Stimulated activated CD8-positive, alpha-beta memory T cell treated with anti-CD3 and anti-CD28 coated beads, Interleukin-15, amount 100 ng/mL, for 4 hours (primary cell): ENCODE results near the gene SRL.
"Not testable (repeated sequence)": the region's sequence is repeated elsewhere in the genome, so short reads cannot be mapped to it uniquely, and the experiment has no call there.

Source experiments
- DNase-seq, 2 donors: peaks; one replicate each; pipeline ENCODE4 v3.0.0-alpha.2; 2020; ENCODE audit warnings: low read depth in 2 of 2

The SRL gene

DNA sequence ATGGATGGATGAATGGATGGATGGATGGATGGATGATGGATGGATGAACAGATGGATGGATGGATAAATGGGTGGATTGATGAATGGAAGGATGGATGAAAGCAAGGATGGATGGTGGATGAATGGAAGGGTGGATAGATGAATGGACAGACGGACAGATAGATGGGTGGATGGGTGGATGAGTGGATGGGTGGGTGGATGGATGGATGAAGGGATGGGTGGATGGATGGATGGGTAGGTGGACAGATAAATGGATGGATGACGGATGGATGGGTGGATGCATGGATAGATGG lies 14.9 kb downstream of the SRL start:
- DNase-seq, result no peak

DNA sequence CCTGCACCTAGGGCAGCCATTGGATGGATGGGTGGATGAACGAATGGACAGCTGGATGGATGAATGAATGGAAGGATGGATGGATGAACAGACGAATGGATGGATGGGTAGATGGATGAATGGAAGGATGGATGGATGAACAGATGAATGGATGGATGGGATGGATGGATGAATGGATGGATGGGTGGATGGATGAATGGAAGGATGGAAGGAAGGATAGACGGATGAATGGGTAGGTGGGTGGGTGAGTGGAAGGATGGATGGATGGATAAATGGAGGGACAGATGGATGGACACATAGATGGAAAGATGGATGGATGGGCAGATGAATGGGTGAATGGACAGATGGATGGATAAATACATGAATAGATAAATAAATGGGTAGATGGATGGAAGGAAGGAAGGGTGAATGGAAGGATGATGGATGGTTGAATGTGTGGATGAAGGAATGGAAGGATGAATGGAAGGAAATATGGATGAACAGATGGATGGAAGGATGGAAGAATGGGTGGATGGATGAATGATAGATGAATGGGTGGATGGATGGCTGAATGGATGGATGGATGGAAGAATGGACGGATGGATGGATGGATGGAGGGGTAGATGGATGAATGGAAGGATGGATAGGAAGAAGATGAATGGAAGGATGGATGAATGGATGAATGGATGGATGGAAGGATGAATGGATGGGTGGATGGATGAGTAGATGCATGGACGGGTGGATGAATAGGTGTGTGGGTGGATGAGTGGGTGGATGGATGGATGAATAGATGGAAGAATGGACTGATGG lies 15.4 kb downstream of the SRL start:
- no peak for DNase-seq

DNA sequence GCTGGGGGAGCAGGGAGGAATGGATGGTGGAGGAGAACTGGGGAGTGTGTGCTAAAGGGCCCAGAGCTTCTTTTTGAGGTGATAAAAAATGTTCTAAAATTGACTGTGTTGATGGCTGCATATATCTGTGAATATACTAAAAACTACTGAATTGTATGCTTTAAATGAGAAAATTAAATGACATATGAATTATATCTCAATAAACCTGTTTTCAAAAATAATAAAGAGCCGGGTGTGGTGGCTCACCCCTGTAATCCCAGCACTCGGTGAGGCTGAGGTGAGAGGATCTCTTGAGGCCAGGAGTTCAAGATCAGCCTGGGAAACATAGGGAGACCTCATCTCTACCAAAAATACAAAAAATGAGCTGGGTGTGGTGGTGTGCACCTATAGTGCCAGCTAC lies 16.8 kb downstream of the SRL start:
- DNase-seq, result no peak

DNA sequence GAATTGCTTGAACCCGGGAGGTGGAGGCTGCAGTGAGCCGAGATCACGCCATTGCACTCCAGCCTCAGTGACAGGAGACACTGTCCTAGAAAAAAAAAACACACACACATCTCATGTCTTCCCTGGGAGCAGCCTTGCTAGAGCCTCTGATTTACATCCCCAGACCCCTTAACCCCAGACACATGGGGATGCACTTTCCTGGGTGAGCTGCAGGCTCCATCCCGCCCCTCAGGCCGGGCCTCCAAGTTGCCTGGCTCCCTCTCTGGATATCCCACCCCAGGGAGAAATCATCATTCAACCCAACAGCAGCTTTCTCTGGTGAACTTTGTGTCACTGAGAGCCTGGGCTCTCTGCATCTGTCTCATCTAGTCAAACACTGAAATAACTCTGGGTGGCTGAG lies 21.5 kb downstream of the SRL start:
- DNase-seq, result no peak

DNA sequence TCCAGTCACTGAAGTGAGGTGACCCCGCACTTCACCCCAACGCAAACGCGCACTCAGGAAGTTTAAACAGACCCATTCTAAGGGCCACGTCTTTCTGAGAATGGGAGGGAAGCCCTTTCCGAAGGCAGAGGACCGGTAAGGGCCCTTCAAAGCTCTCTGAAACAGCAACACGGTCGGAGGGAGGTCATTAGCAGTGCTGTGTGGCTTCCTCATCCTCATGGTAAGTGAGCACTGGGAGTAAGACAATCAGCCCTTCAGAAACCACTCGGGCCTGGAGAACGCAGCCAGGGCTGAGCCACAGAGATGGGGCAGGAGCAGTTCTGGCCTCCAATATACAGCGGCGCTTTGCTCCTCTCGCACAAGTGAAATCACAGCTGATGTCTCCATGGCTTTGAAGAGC lies 23.7 kb downstream of the SRL start:
- DNase-seq, result no peak

DNA sequence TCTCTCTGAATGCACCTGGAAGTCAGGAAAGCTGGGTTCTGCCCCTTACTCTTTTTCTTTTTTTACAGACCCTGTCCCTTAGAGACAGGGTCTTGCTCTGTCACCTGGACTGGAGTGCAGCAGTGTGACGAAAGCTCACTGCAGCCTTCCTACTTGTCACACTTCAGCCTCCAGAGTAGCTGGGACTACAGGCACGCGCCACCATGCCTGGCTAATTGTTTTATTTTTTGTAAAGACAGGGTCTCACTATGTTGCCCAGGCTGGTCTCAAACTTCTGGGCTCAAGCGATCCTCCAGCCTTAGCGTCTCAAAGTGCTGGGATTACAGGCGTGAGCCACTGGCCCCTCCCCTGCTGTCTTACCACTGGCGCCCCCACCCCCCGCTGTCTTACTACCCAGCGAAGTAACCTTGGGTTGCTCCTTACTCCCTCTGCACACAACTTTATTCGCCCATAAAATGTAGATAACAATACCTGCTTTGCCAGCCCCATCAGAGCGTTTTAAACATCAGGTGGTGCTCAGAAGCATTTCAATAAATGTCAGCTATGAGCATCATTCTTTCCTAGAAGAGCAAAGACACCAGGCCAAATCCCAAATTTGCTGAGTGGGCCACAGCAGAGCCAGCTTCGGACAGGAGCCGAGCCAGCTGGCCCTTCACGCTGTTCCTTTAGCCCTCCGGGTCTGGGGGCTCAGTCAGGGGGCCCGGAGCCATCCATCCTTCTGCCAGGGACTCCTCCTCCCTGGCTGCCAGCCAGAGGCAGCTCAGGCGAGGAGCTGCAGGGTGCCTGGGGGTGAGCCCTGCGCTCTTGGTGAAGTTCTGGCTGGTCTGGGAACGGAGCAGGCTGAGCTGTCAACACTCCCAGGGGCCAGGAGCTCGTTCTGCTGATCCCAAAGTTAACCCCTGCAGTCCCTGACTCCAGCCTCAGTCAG lies 24.4 kb downstream of the SRL start:
- no peak for DNase-seq

DNA sequence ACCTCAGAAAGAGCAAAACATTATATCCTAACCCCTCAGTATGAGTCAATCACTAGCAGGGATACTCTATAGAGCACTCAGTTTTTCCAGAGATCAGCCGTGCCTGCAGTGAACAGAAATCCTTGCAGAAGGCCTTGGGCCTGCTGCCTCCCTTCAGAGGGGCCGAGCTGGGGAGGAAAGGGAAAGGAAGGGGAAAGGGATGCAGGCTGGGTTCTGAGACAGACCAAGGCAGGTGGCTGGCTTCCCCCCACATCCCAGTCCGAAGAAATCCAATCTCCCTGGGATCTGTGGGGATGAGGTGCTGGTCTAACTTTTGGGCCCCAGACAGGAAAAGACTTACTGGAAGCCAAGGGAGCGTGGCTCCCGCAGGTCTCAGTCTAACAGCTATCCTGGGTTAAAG lies 25.3 kb downstream of the SRL start:
- DNase-seq, result no peak

DNA sequence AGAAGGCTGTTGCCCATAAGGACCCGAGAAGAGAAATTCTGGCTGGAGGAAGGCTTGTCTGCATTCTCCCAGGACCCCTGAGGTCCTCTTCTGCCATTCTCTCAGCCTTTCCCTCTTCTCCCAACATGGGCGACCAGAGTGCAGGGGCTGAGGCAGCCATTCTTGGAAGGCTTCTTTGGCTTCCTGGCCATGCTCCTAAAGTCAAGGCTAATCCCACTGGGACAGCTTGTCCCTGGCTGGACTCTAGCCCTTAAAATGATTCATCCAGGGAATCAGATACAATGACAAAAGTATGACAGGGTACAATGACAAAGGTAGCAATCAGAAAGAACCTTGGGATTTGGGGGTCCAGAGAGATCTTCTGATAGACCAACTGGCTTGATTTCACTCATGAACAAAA lies 26.8 kb downstream of the SRL start:
- no peak for DNase-seq

DNA sequence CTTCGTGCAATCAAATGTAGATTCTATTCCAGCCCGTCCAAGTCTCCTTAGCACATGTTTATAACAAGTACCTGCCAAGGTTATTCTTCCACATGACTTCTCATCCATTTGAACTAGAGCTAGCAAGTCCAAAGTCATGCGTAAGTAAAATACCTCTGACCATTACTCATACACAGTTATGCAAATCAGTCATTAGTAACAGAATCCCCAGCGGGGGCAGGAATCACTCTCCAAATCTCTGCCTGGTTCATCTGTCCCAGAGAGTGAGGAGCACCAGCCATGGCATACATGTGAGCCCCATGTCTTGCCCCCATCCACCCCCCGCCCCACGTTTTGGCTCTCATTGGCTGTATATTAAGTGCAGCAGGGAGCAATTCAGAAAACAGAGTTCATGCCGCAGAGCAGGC lies 27.7 kb downstream of the SRL start:
- no peak for DNase-seq

DNA sequence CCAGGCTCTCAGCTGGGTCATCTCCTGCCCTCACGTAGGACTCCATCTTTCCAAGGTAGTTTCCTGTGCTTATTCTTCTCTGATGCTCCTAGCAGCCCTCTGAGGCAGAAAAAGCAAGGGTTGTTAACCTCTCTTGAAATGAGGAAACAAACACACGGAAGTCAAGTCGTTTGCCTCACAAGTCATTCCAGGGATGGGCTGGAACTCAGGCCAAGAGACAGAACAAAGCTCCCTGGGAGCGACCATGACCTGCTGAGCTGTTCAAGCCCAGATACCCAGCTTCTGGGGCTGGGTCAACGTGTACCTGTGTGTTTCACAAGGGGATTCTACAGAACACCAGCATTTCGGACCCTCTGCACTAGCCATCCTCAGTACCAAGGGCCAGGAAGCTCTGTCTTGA lies 28.1 kb downstream of the SRL start:
- DNase-seq, result no peak

DNA sequence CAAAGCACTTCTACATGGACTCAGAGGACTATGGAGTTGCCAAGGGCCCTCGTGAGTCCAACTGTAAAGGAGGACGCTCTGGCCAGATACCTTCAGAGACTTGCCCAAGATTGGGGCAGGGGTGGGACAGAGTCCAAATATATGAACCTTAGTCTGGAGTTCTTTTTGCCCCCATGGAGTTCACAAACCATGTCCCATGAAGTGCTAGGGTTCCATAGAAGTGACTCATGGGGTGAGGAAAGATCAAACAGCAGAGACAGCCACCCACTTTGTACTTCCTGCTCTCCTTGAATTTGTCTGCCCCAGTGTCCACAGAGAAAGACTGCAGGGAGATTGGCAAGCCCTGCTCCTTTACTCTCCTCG lies 29.0 kb downstream of the SRL start:
- no peak for DNase-seq

DNA sequence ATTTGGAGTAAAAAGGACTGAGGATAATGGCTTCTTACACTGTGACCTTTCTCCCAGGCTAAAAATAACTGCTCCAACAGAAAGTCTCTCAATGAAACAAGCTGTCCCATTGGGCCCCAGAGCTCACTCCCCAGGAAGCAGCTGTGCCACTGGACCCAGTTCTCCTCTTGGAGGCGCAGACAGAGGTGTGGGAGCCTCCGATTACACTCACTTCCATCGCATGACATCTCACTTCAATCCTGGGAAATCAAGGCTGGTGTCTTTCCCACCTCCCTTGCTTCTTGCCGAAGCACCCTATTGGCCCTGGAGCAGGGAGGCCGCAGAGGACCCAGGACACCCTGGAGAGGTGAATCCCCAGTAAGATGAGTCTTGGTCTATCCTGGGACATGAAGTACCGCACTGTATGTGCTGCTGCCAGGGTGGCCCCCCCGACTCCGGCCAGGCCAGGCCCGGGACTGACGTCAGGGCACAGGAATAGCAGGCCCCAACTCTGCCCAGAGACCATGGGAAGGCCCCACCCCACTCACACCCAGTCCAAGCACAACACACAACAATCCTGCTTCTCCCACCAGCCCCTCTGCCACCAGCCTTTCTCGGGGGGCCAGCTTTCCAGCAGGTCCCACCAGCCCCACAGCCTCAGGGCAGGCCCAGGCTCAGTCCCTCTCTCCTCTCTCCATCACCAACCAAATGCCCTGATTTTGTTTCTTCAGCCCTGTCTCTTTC lies 29.5 kb downstream of the SRL start:
- no peak for DNase-seq

DNA sequence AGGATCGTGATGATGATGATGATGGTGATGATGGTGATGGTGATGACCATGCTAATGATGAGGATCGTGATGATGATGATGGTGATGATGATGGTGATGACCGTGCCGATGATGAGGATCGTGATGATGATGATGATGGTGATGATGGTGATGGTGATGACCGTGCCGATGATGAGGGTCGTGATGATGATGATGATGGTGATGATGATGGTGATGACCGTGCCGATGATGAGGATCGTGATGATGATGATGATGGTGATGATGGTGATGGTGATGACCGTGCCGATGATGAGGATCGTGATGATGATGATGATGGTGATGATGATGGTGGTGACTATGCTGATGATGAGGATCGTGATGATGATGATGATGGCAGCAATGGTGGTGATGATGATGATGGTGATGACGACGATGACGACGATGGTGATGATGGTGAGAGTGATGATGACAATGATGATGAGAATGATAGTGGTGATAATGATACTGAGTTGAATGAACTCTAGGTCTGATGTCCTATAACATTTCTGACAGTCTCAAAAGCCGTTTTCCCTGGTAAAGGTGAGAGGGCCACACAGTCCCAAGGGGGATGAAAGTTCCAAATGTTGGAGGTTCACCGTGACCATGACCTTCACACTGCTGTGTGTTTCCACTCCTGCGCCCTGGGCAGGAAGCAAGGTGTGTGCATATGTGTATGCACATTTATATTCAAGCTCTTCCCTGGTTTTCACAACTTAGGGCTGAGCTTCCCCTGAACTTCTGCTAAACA lies 30.3 kb downstream of the SRL start:
- DNase-seq, result not testable (repeated sequence)

DNA sequence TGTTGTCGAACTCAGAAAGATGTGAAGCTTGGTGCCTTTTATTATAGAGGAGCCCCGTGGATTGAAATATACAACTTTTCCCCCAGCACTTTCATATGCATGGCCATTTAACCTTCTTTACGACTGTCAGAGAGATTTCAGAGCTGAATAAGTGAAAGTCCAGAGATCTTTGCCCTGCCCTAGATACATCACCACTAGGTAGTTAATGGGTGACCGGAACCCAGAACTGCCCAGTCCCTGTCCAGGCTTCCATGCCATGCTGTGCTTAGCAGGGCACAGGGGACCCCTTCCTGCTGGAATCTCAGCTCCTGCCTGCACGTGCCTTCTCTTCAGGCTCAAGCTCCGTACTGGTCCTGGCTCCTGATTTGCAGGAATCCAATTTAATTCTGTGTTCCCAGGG lies 32.2 kb downstream of the SRL start:
- no peak for DNase-seq

DNA sequence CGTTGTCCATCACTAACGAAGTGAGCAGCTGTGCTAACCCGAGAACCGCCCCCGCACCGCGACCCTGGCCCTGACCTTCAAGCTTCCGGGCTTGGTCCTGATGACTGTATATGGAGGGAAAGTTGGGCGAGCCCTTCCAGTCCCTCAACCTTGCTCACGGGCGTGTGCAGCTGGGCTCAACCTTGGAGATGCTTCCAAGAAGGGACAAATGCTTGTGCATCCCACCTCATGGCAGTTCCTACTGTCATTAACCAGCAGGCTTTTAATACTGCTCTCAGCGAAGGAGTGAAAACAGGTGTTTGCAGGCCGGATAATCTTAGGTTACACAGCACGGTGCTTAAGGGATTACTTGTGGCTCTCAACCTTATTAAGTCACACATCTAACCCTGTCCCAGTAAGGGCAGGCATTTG lies 33.5 kb downstream of the SRL start:
- DNase-seq, result no peak

DNA sequence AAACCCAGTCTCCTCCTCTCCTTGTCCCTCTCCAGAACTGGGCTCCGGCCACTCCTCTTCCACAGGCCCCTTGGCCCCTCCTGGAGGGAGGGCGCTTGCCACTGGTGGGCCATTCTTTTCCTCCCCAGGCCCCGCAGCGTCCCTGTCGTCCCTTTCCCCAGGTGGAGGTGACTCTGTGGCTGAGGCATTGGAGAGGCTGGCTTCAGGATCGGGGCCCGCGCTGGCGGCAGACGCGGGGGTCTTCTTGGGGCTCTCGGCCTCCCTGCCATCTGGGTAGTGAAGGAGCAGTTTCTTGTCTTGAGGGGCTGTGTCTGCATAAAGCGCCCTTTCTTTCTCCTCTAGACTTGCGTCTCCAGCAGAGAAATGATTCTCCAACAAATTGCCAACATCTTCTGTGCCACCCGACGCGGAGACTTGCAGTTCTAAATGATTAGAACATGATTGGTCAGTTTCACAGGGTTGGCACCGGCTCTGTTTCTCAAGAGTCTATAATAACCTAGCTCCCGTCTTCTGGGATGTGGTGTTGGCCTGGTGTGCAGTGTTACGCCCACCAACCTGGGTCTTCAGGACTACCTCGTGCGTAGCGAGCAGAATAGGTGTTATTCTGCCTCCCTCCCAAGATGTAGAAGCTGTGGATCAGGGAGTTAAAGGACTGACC lies 34.1 kb downstream of the SRL start:
- no peak for DNase-seq

DNA sequence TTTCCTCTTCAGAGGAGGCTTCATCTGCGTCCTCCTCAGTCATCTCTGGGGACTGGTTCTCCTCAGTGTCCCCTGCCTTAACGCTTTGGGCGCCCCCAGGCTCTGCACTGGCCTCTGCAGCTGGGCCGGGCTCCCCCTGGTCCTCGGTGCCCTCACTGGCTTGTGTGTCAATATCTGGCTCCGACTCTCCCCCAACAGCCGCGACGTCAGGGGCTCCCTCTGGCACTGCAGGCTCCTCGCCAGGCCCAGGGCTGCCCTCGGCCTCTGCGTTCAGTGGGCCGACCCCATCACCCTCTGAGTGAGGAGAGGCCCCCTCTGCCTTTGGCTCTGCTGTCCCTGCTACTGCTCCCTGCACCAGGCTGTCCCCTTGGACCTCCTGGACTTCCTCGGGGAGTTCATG lies 34.7 kb downstream of the SRL start:
- no peak for DNase-seq

DNA sequence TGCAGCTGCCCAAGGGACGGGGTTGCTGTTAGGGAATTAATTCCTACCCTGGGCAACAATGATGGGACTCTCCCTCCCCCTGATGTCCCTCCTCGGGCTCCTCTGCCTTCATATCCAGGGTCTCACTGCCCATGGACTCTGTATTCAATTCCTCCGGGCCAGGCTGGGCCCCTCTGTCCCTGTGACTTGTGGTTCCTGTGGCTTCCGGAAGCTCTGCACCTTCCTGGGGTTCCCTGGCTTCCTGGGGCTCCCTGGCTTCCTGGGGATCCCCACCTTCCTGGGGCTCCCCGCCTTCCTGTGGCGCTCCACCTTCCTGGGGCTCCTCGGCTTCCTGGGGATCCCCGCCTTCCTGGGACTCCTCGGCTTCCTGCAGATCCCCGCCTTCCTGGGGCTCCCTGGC lies 35.2 kb downstream of the SRL start:
- DNase-seq, result no peak

DNA sequence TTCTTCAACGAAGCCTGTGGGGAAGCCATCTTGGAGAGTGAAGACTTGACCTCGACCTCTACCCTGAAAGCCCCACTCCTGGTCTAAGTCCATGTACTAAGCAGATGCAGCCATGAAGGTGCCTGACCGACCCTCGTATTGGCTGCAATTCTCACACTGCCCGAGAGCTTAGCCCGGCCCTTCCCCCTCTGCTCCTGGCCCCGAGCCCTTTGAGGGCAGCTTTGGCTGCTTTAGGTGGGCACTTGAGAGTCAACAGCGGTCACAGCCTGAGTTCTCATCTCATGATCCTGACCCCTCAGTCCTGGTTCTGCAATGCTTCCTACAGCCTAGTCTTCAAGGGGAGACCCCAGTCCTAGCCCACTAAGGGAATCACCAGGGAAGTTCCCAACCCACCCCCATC lies 35.9 kb downstream of the SRL start:
- no peak for DNase-seq

DNA sequence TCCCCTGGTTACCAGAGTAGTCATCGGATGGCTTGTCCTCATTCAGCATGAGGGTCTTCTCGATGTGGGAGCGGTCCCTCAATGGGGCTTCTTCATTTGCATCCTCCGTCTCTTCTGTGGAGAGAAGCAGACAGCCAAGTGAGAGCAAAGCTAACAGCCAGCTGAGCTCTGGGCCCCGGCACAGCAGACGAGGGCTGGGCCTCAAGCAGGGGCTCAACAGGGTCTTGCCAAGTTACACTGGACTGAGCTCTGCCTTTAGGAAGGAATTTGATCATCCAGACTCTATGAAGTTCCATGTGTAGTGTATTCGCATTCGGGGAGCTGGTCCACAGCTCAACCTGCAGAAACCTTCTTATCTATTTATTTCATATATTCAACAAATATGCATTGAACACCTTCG lies 37.4 kb downstream of the SRL start:
- DNase-seq, result no peak

DNA sequence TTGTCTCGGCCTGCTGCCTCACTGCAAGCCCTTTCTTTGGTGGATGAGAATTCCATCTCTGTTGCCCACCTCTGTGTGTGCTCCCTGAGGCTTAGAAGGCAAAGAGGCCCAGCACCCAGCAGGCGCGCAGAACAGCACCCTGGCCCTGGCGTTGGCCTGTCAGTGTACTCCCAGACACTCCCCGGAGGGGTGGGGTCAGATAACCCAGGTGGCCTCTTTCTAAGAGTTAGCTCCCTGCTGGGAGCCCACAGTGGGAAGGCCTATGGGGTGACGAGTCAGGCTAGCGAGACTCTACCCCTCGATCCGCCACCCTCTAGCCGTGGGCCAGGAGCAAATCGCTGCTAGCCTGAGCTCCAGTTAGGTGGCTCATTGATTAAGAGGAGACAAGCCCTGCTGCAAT lies 38.1 kb downstream of the SRL start:
- DNase-seq, result no peak
